GM21381 (cell line): Measurements from ENCODE around the gene SBK2.

Source experiments
- ATAC-seq: cut with Tn5 transposase; IDR thresholded peaks from one replicate; pipeline ENCODE4 v1.9.1; 2021; ENCODE audit warnings: mild to moderate bottlenecking, moderate library complexity; ENCODE audit not compliant: unreplicated experiment

Gene SBK2

DNA sequence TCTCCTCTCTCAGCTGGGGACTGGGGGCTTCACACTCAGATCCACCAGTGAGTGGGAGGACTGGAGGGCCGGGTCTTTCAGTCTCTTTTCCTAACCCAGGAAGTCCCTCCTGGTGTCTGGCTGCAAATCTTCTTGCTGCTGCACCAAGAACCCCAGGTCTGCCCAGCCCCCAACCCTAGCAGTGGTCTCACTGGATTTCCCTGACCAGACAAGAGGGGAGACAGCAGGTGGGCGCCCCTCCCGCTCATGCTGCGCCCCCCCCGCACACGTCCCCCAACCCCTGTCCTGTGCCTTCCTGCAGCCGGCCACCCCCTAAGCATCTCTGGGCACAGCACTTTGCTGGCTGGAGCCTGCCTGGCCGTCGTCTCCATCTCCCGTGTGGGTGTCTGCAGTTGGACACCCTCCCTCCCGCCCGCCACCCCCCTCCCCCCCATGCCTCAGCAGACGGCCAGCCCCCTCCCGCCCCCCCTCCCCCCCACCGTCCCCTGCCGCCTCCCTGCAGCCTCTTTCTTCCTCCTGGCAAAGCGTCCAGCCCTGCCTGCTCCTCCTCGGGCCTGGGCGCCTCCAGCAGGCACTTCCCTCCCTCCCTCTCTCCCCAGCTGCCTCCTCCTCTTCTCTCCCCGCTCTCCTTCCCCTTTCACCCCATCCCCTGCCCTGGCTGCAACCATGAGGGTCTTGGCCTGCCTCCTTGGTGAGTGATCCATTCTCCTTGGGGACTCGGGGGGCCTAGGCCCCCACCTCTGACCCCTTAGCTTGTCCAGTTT is 48.8 kb downstream of the SBK2 start, which contains the start of gene SSC5D:
Gene SSC5D, plus strand, starts transcription at position 513 of the 764 bp plus-strand sequence. Its CDS starts 154 bp downstream, at position 667.
- no peak for ATAC-seq

DNA sequence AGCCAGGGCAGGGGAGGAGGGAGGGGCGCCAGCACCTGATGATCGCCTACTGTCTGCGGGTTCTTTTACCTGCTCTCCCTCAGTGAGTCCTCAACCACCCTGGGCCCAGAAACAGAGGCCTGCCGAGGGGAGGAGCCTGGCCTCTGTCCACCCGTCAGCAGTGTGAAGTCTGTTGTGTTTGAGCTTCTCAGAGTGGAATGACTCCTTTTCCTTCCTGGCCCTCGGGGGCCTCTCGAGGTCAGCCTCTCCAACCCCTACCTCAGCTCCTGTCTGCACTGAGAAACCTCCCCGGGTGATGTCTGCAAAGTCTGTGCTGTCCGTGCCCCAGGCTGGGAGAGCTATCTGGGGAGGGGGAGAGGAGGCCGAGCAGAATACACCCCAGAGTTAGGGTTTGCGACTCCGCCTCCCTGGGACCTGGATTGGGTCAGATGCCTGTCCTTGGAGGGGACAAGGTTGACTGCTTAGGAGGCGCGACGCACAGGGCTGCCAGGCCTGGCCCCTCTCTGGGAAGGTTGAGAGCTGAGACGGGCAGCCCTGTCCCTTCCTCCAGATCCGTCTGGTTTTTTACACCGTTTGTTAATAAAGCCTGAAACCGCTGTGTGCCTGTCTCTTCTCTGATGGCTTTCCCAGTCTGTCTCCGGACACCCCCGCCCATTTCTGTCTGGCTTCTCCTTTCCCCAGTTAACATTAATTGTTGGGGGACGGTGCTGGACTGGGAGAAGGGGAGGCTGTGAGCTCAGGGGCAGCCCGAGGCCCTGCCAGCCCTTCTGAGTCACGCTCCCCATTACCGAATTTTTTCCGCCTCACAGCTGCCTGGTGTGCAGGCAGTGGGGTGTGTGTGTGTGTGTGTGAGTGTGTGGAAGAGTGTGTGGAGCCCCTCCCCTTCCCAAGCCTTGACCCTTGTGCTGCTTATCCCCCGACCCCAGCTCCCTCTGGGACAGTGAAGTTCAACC is 49.7 kb downstream of the SBK2 start:
- no peak for ATAC-seq

DNA sequence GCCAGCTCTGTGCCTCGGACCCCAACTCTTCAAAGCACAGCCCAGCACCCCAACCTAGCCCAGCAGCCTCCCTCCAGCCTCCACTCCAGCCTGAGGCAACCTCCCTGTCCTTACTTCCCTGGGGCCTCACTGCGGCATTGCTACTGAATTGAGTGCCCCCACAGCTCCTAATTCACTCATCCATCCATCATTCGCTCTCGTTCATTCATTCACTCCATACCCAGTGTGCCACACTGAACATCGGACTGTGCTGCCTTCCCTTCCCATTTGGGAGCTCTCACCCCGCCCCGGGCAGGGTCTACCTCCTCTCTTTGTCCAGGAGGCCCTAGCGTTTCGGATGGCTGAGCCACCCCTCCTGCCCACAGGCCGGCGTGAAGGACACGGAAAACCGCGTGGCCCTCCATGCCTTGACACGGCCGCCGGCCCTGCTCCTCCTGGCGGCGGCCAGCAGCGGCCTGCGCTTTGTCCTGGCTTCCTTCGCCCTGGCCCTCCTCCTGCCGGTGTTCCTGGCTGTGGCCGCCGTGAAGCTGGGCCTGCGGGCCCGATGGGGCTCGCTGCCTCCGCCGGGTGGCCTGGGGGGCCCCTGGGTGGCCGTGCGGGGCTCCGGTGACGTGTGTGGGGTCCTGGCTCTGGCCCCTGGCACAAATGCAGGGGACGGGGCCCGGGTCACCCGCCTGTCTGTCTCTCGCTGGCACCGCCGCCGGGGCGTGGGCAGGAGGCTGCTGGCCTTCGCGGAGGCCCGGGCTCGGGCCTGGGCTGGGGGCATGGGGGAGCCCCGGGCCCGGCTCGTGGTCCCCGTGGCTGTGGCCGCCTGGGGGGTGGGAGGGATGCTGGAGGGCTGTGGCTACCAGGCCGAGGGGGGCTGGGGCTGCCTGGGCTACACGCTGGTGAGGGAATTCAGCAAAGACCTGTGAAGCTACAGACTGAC is 50.6 kb downstream of the SBK2 start:
- ATAC-seq: no peak

DNA sequence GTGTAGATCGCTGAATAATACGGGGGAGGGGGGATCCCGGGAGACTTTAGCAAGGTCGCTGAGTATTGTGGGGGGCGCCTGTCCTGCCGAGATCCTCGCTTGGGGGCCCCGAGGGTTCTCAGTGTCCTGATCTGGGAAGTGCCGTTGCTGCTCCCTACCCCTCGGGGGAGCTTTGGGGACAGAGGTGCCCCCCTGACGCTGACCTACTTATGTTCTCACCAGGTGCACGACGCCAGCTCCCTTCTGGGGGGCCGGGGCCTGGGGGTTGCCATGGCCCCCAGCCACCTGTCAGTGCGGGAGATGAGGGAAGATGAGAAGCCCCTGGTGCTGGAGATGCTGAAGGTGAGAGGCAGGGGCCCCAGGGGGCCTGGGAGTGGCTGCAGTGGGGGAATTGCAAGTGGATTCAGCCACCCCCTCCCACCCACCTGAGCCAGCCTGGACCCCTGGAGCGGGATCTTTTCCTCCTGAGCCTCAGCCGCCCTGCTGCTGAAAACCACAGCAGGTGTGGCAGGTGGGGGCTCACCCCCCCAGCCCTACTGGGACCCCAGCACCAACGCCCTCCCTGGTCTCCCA is 51.4 kb downstream of the SBK2 start:
- ATAC-seq: no peak

DNA sequence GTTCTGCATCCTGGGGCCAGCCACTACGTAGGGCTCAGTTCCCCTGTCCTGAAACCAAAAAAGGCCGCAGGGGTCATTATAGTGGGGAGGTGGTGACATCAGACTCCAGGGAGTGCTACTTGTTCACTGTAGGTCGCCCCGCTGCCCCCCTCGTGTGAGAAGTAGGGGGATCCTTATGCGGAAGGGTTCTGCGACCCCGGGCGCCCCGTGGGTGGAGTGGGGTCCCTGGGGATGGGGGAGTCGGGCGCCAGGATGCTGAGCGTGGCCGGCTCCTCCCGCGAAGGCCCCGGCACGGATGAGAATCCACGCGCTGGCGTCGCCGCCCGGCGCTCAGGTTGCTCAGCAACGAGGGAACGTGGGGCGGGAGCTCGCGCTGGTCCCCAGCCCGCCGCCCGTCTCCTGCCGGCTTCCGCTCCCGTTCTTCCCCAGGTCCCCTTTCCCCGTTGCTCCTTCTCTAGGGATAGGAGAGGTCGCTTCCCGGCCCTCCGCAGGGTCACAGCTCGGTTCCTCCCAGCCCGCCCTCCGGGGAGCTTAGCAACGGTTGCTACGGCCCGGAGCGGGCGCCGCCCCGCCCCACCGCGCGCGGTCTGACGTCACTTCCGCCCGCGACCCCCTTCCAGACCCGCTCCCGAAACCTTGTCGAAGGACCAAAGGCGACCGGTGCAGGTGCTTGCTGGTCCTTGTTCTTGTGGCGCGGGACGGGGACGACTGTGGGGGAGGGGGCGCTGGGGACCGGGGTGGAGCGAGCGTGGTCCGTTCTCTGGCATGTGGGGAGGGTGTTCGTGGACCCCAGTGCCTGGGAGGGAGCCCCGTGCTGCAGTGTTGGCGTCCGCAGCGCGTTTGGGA is 52.1 kb downstream of the SBK2 start, which contains the start of gene NAT14:
Gene NAT14, plus strand, starts transcription at position 596 of the 846 bp plus-strand sequence. CDS start 521 bp downstream, outside the sequence.
- ATAC-seq: peak; percentile 64

DNA sequence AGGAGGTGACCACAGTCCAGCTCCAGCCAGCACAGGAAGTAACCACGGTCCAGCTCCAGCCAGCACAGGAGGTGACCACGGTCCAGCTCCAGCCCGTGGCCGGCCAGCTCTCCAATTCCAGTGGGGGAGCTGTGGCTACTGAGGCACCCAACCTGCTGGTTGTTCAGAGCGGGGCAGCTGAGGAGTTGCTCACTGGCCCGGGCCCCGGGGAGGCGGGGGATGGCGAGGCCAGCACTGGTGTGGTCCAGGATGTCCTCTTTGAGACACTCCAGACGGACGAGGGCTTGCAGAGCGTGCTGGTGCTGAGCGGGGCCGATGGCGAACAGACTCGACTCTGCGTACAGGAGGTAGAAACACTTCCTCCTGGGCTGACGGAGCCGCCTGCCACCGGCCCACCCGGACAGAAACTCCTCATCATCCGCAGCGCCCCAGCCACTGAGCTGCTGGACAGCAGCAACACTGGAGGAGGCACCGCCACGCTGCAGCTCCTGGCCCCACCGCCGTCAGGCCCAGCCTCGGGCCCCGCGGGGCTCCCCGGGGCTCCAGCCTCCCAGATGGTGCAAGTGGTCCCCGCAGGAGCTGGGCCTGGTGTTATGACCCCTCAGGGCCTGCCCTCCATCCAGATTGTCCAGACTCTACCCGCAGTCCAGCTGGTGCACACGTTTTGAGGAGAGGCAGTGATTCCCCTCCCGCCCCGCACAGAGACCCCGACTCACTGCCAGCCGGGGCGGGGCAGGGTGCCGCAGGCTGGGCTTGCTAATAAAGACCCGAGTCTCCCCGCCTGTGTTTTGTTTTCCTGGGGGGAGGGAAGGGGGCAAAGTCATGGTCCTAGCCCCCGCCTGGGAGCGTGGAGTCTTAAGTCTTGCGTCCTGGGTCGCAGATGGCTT is 53.0 kb downstream of the SBK2 start:
- no peak for ATAC-seq

DNA sequence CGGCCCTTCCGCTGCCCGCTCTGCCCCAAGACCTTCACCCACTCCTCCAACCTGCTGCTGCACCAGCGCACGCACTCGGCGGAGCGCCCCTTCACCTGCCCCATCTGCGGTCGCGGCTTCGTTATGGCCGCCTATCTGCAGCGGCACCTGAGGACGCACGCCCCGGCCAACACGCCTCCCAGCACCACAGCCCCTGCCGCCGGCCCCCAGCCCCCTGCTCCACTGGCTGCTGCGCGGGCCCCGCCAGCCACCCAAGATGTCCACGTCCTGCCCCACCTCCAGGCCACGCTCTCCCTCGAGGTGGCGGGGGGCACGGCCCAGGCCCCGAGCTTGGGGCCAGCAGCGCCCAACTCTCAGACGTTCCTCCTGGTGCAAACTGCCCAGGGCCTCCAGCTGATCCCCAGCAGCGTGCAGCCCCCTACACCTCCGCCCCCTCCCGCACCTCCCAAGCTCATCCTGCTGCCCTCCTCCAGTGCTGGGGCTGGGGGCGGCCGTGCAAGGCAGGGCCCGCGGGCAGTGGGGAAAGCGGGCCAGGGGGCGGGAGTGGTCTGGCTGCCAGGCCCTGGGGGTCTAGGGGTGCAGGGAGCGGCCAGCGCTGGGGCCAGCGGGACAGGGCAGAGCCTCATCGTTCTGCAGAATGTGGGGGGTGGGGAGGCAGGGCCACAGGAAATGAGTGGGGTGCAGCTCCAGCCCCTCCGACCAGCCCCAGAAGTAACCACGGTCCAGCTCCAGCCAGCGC is 53.8 kb downstream of the SBK2 start:
- no peak for ATAC-seq

DNA sequence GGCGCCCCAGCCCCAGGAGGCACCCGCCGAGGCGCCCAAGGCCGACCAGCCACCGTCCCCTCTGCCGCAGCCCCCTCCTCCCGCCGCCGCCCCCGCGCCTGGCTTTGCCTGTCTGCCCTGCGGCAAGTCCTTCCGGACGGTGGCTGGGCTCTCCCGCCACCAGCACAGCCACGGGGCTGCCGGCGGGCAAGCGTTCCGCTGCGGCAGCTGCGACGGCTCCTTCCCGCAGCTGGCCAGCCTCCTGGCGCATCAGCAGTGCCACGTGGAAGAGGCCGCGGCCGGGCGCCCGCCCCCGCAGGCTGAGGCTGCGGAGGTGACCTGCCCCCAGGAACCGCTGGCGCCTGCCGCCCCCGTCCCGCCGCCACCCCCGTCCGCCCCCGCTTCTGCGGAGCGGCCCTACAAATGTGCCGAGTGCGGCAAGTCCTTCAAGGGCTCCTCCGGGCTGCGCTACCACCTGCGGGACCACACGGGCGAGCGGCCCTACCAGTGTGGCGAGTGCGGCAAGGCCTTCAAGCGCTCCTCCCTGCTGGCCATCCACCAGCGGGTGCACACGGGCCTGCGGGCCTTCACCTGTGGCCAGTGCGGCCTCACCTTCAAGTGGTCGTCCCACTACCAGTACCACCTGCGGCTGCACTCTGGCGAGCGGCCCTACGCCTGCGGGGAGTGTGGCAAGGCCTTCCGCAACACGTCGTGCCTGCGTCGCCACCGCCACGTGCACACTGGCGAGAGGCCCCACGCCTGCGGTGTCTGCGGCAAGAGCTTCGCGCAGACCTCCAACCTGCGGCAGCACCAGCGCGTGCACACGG is 54.6 kb downstream of the SBK2 start:
- no peak for ATAC-seq

DNA sequence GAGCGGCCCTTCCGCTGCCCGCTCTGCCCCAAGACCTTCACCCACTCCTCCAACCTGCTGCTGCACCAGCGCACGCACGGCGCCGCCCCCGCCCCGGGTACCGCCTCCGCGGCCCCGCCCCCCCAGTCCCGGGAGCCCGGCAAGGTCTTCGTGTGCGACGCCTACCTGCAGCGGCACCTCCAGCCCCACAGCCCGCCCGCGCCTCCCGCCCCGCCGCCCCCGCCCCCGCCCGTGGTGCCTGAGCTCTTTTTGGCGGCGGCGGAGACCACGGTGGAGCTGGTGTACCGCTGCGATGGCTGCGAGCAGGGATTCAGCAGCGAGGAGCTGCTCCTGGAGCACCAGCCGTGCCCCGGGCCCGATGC is 55.2 kb downstream of the SBK2 start:
- ATAC-seq: no peak

DNA sequence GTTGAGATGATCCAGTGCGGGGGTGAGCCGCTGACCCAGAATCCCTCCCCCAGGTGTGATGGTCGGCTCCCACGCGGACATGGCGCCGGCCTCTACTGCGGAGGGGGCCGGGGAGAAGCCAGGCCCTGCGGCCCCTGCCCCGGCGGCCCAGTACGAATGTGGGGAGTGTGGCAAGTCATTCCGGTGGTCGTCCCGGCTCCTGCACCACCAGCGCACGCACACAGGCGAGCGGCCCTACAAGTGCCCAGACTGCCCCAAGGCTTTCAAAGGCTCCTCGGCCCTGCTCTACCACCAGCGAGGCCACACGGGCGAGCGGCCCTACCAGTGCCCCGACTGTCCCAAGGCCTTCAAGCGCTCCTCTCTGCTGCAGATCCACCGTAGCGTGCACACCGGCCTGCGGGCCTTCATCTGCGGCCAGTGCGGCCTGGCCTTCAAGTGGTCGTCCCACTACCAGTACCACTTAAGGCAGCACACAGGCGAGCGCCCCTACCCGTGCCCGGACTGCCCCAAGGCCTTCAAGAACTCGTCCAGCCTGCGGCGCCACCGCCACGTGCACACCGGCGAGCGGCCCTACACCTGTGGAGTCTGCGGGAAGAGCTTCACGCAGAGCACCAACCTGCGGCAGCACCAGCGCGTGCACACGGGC is 55.7 kb downstream of the SBK2 start:
- ATAC-seq: no peak

DNA sequence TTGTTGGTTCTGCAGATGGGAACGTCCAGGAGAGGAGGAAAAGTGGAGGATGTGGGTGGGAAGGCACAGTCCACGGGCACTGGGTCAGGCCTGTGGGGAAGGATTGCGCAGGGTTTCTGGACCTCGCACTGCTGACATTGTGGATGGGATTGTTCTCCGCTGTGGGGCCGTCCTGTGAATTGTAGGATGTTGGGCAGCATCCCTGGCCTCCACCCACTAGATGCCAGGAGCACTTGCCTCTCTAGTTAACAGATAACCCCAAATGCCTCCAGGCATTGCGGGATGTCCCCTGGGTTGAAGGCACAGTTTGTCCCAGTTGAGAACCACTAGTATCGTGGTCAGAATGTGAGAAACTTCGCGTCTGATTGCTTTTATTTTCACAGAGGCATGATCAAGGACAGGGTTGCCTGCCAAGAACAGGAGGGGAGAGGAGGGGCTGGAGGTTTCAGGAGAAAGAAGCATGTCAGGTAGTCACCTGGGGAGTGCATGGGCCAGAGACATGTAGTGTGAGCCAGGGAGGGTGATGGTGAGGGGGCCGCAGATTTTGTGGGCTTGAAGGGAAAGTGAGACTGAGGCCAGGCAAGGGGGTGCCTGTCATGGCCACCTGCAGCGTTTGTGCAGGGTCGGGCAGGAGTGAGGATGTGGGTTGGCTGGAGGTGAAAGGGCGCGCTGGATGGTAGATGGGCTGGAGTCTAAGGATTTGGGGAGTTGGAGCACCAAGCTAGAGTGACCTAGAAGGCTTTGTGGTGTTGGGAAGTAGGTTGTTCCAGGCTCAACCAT is 57.3 kb downstream of the SBK2 start:
- ATAC-seq: no peak

DNA sequence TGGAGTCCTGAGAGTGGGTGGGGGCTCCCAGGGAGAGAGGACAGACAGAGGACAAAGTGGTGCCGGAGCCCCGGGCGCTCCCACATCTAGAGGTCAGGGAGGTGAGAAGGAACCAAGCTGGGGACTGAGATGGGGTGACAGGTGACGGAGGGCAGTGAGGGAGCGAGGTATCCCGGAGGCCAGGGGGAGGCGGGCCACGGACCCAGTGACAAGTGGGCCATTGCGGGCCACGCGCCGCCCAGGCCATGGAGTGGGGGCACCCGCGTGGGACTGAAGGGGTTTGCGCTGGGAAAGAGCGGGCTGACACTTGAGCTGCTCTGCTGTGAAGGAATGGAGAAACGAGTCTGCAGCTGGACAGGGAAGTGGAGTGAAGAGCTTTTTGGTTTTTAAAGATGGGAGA is 57.9 kb downstream of the SBK2 start:
- ATAC-seq: no peak
